Inferior parietal cortex (tissue), 1 donor: ENCODE results near the gene METTL17.

Experiments
- DNase-seq: peaks from one replicate; pipeline ENCODE4 v3.0.0-alpha.2; 2016; ENCODE audit errors: extremely low spot score

The METTL17 gene

GRCh38 chr14:21043387-21043973 is 53.7 kb downstream of the METTL17 start:
- DNase-seq, result no peak

GRCh38 chr14:21043974-21044618 is 54.3 kb downstream of the METTL17 start:
- DNase-seq, result no peak
